K562 (cell line): ENCODE data around the gene C15orf61. TPM values are rescaled to one million over a fixed set of nuclear protein-coding genes. Genes with fewer than 3 reads are reported as not detected.

Experiments used
- ETV1 ChIP-seq: fragments of 450-650 bp; conservative IDR thresholded peaks from 2 replicates; pipeline ENCODE4 v1.6.1; 2016; ENCODE audit warnings: missing genetic modification characterization, control low read depth, low read depth, missing compliant biosample characterization
- KAT7 ChIP-seq: sonication (generic); formaldehyde crosslinking; IDR thresholded peaks from 2 replicates; pipeline ENCODE4 v1.8.0; 2022; ENCODE audit warnings: missing genetic modification reagents, mild to moderate bottlenecking, borderline replicate concordance
- KLF6 ChIP-seq: fragments of 250-450 bp; sonication (Bioruptor Pico); IDR thresholded peaks from 2 replicates; pipeline ENCODE4 v1.4.0; 2020; ENCODE audit warnings: mild to moderate bottlenecking, moderate library complexity, borderline replicate concordance
- MEF2D ChIP-seq: conservative IDR thresholded peaks from 2 replicates; pipeline ENCODE4 v1.6.1; 2016; ENCODE audit warnings: low read depth, missing genetic modification characterization, missing compliant biosample characterization
- NR2F6 ChIP-seq: fragments of 450-650 bp; formaldehyde crosslinking; IDR thresholded peaks from 2 replicates; pipeline ENCODE4 v1.4.0; 2020; ENCODE audit warnings: mild to moderate bottlenecking
- OTX1 ChIP-seq: fragments of 450-650 bp; formaldehyde crosslinking; IDR thresholded peaks from 2 replicates; pipeline ENCODE4 v1.4.0; 2022; ENCODE audit warnings: mild to moderate bottlenecking
- PHTF2 ChIP-seq: fragments of 250-450 bp; sonication (Bioruptor Pico); IDR thresholded peaks from 2 replicates; pipeline ENCODE4 v1.5.0; 2021; ENCODE audit warnings: mild to moderate bottlenecking
- PPARD ChIP-seq: fragments of 250-450 bp; sonication (Bioruptor Pico); IDR thresholded peaks from 2 replicates; pipeline ENCODE4 v1.8.0; 2022; ENCODE audit warnings: inconsistent platforms, mild to moderate bottlenecking, moderate library complexity
- RCOR1 ChIP-seq, 2 experiments: IDR thresholded peaks; 2 replicates each; pipeline ENCODE4 v1.6.1; 2012; ENCODE audit warnings: low read depth in 2 of 2, low read length in 2 of 2, borderline replicate concordance in 1 of 2, improper control_type of control experiment in 1 of 2
- WHSC1 ChIP-seq: IDR thresholded peaks from one replicate; pipeline ENCODE4 v1.6.1; 2012; ENCODE audit warnings: low read length, control low read depth, inconsistent platforms
- ZEB2 ChIP-seq: fragments of 450-650 bp; IDR thresholded peaks from 2 replicates; pipeline ENCODE4 v1.6.1; 2016
- ZNF3 ChIP-seq: fragments of 250-450 bp; sonication (Bioruptor Pico); IDR thresholded peaks from 2 replicates; pipeline ENCODE4 v1.5.0; 2021; ENCODE audit warnings: mild to moderate bottlenecking, moderate library complexity
- ZNF316 ChIP-seq: fragments of 450-650 bp; IDR thresholded peaks from 2 replicates; pipeline ENCODE4 v1.6.1; 2016
- ZNF766 ChIP-seq: fragments of 200-800 bp; sonication (Bioruptor generic); conservative IDR thresholded peaks from 2 replicates; pipeline ENCODE4 v1.6.1; 2016; ENCODE audit warnings: missing genetic modification characterization, missing compliant biosample characterization
- polyA plus RNA-seq, 8 experiments: library from polyadenylated mRNA; depleted of rRNA in 4 of 8; stranded (reverse) in 5 of 8; unstranded in 3 of 8; fragments of >200 nt; fragmentation: Nextera tagmentation in 2 of 8; fragmentation: Illumina TruSeq in 1 of 8; extraction: Ambion mirVana in 2 of 8; extraction: Trizol in 1 of 8; gene quantifications; 2 replicates each; pipeline versions ENCODE4 v1.2.1 to v1.2.3, GENCODE V29; 2011 to 2014; ENCODE audit warnings: inconsistent platforms in 1 of 8, missing spikeins in 1 of 8
- total RNA-seq, 7 experiments: library from RNA; depleted of rRNA in 6 of 7; stranded (reverse); fragments of >200 nt in 6 of 7; fragmentation: Illumina TruSeq in 2 of 7; extraction: Trizol in 2 of 7; gene quantifications; 2 replicates each; pipeline versions ENCODE4 v1.2.1 to v1.2.3, GENCODE V29; 2011 to 2021; ENCODE audit warnings: low replicate concordance in 1 of 7
- TF ChIP-seq, protein P1 (sequence below): sonication (generic); formaldehyde crosslinking; IDR thresholded peaks from 2 replicates; pipeline ENCODE4 v1.8.0; 2022; ENCODE audit warnings: mild to moderate bottlenecking, missing genetic modification reagents
- TF ChIP-seq, protein P2 (sequence below): fragments of 450-650 bp; conservative IDR thresholded peaks from 2 replicates; pipeline ENCODE4 v1.6.1; 2016; ENCODE audit warnings: missing genetic modification characterization, low read depth, mild to moderate bottlenecking, control low read depth, missing compliant biosample characterization
- TF ChIP-seq, protein P3 (sequence below): IDR thresholded peaks from 3 replicates; pipeline ENCODE4 v1.6.1; 2011; ENCODE audit warnings: borderline replicate concordance, mild to moderate bottlenecking; ENCODE audit not compliant: insufficient read length, insufficient read depth
- TF ChIP-seq, protein P4 (sequence below), 2 experiments: fragments of 250-450 bp in 1 of 2; fragments of 450-650 bp in 1 of 2; sonication (Bioruptor Pico) in 1 of 2; IDR thresholded peaks; 2 replicates each; pipeline versions ENCODE4 v1.6.1 to v1.8.0; 2016 to 2021; ENCODE audit warnings: mild to moderate bottlenecking in 2 of 2, moderate library complexity in 2 of 2, missing compliant biosample characterization in 1 of 2, missing genetic modification characterization in 1 of 2
- TF ChIP-seq, protein P5 (sequence below): sonication (generic); IDR thresholded peaks from 2 replicates; pipeline ENCODE4 v1.6.1; 2016
- TF ChIP-seq, protein P6 (sequence below): fragments of 450-650 bp; IDR thresholded peaks from 2 replicates; pipeline ENCODE4 v1.6.1; 2016; ENCODE audit warnings: antibody characterized with exemption
- TF ChIP-seq, protein P7 (sequence below): fragments of 450-650 bp; IDR thresholded peaks from 2 replicates; pipeline ENCODE4 v1.6.1; 2017; ENCODE audit warnings: mild to moderate bottlenecking, moderate library complexity

The C15orf61 gene
- total and polyA plus RNA-seq, 9 of the 15 experiments (the other 6 are each of a cell fraction or from before 2014, with no cell fraction given), result 1.6 to 10.5 (median 4.3) TPM

DNA sequence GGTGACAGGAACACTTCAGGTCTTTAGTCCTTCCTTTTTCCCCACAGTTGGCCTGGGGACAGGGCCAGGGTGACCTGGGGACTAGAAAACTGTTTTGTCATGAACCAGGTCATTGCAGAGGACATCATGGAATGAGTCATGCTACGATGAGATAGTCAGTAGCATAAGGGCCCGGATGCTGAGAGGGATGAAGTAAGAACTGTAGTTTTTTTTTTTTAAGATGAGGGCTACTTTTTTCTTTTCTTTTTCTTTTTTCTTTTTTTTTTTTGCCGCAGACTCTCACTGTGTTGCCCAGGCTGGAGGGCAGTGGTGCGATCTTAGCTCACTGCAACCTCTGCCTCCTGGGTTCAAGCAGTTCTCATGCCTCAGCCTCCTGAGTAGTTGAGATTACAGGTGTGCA is 29.6 kb downstream of the C15orf61 start (continued):
- TF ChIP-seq KLF6 (CRISPR knock-in tag), result no peak
- no peak for TF ChIP-seq PPARD (CRISPR knock-in tag)
- TF ChIP-seq, protein P1, sequence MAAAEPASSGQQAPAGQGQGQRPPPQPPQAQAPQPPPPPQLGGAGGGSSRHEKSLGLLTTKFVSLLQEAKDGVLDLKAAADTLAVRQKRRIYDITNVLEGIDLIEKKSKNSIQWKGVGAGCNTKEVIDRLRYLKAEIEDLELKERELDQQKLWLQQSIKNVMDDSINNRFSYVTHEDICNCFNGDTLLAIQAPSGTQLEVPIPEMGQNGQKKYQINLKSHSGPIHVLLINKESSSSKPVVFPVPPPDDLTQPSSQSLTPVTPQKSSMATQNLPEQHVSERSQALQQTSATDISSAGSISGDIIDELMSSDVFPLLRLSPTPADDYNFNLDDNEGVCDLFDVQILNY, result no peak
- TF ChIP-seq ETV1, result peak; percentile 49; the same call in 1 of the 2 replicates
- 0 out of 2 replicates have a peak, but pooled peaks have one; percentile 57 for TF ChIP-seq ZNF766 (CRISPR knock-in tag)
- peak; percentile 79 for TF ChIP-seq MEF2D (tag)
- TF ChIP-seq, protein P2, sequence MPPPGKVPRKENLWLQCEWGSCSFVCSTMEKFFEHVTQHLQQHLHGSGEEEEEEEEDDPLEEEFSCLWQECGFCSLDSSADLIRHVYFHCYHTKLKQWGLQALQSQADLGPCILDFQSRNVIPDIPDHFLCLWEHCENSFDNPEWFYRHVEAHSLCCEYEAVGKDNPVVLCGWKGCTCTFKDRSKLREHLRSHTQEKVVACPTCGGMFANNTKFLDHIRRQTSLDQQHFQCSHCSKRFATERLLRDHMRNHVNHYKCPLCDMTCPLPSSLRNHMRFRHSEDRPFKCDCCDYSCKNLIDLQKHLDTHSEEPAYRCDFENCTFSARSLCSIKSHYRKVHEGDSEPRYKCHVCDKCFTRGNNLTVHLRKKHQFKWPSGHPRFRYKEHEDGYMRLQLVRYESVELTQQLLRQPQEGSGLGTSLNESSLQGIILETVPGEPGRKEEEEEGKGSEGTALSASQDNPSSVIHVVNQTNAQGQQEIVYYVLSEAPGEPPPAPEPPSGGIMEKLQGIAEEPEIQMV (tag), result peak; percentile 58; the same call in 1 of the 2 replicates
- no peak for TF ChIP-seq KAT7 (CRISPR knock-in tag)
- TF ChIP-seq NR2F6 (CRISPR knock-in tag), result no peak
- TF ChIP-seq, protein P3, sequence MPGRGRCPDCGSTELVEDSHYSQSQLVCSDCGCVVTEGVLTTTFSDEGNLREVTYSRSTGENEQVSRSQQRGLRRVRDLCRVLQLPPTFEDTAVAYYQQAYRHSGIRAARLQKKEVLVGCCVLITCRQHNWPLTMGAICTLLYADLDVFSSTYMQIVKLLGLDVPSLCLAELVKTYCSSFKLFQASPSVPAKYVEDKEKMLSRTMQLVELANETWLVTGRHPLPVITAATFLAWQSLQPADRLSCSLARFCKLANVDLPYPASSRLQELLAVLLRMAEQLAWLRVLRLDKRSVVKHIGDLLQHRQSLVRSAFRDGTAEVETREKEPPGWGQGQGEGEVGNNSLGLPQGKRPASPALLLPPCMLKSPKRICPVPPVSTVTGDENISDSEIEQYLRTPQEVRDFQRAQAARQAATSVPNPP, result no peak
- peak in 1 of 2 experiments; percentile 73; a peak in 1 of 4 replicates for TF ChIP-seq RCOR1 (IDR thresholded peaks at IDR 0.05; ENCODE audit: borderline replicate concordance in 1 of 2, low read depth in 2 of 2, low read length in 2 of 2)
- TF ChIP-seq ZNF3, result no peak
- TF ChIP-seq OTX1, result no peak
- peak; percentile 82 for TF ChIP-seq ZNF316
- TF ChIP-seq, protein P4, sequence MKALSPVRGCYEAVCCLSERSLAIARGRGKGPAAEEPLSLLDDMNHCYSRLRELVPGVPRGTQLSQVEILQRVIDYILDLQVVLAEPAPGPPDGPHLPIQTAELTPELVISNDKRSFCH (CRISPR knock-in tag; IDR thresholded peaks at IDR 0.05), result no peak
- TF ChIP-seq, protein P4 (tag; IDR thresholded peaks at IDR 0.05), result peak; percentile 73; the same call in 1 of the 2 replicates
- TF ChIP-seq, protein P5, sequence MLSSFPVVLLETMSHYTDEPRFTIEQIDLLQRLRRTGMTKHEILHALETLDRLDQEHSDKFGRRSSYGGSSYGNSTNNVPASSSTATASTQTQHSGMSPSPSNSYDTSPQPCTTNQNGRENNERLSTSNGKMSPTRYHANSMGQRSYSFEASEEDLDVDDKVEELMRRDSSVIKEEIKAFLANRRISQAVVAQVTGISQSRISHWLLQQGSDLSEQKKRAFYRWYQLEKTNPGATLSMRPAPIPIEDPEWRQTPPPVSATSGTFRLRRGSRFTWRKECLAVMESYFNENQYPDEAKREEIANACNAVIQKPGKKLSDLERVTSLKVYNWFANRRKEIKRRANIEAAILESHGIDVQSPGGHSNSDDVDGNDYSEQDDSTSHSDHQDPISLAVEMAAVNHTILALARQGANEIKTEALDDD, result peak; percentile 61; the same call in 1 of the 2 replicates
- TF ChIP-seq, protein P6, sequence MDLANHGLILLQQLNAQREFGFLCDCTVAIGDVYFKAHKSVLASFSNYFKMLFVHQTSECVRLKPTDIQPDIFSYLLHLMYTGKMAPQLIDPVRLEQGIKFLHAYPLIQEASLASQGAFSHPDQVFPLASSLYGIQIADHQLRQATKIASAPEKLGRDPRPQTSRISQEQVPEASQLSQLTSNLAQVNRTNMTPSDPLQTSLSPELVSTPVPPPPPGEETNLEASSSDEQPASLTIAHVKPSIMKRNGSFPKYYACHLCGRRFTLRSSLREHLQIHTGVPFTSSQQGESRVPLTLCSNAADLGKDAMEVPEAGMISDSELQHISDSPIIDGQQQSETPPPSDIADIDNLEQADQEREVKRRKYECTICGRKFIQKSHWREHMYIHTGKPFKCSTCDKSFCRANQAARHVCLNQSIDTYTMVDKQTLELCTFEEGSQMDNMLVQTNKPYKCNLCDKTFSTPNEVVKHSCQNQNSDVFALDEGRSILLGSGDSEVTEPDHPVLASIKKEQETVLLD, result no peak
- TF ChIP-seq WHSC1, result no peak
- TF ChIP-seq PHTF2, result no peak
- TF ChIP-seq, protein P7, sequence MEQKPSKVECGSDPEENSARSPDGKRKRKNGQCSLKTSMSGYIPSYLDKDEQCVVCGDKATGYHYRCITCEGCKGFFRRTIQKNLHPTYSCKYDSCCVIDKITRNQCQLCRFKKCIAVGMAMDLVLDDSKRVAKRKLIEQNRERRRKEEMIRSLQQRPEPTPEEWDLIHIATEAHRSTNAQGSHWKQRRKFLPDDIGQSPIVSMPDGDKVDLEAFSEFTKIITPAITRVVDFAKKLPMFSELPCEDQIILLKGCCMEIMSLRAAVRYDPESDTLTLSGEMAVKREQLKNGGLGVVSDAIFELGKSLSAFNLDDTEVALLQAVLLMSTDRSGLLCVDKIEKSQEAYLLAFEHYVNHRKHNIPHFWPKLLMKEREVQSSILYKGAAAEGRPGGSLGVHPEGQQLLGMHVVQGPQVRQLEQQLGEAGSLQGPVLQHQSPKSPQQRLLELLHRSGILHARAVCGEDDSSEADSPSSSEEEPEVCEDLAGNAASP, result peak; percentile 89
- TF ChIP-seq ZEB2, result no peak
